A172 (cell line): Measurements from ENCODE around the gene SPINK9. TPM values are rescaled to one million over a fixed set of nuclear protein-coding genes. Genes with fewer than 3 reads are reported as not detected.

ENCODE experiments used
- DNase-seq: peaks from one replicate; pipeline ENCODE4 v3.0.0-alpha.2; 2015; ENCODE audit warnings: low spot score
- total RNA-seq: library from RNA; depleted of rRNA; stranded (reverse); fragments of >200 nt; shearing (Covaris generic); gene quantifications from 2 replicates; pipeline ENCODE4 v1.2.3, GENCODE V29; 2014; rRNA removed

SPINK9 gene
- total RNA-seq, 1 experiment from 2014 or later, result not detected

DNA sequence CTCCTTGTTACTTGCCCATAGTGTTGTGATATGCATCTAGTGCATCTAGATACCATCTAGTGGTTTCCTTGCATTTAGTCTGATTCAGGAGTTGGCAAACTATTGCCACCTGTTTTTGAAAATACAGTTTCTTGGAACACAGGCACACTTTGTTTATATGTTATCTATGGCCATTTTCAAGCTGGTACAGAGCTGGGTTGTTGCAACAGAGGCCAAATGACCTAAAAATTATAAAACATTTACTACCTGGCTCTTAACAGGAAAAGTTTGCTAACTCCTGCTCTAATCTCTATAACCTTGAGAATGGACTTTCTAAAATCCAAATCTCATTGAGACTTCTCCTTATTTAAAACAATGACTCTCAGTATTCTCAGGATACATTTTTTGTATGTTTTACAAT is 29.0 kb downstream of the SPINK9 start:
- DNase-seq, result no peak

DNA sequence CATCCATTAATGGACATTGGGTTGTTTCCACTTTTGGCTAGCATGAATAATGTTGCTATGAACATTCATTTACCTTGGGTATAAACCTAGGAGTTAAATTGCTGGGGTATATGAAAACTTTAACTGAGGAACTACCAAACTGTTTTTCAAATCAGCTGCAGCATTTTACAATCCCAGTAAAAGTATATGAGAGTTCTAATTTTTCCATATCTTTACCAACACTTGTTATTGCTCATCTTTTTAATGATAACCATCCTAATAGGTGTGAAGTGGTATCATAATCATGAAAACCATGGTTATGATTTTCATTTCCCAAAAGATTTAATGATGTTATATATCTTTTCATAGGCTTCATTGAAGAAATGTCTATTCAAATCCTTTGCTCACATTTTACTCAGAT is 32.9 kb downstream of the SPINK9 start:
- no peak for DNase-seq

DNA sequence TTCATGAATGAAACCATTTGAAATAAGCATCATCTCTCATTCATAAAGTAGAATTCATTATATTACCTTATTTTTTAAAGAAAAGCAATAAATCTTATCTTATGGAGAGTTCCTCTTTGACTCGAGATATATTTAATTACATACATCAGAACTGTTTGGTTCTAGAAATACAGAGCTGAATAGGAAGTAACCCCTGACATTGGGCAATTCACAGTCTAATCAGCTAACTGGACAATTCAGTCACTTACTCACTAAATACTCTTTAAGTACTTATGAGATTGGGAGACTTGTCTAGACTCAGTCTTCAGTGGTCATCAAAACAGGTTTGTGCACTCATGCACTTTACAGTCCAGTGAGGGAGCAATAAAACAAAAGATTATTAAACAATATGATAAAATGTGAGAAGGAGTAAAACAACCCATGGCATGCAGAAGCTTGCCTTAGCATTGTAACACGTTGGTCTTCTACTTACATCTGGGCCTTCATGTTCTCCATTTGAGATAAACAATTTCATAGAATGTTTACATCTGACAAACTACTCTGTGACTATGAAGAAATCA is 36.9 kb downstream of the SPINK9 start:
- DNase-seq, result no peak

DNA sequence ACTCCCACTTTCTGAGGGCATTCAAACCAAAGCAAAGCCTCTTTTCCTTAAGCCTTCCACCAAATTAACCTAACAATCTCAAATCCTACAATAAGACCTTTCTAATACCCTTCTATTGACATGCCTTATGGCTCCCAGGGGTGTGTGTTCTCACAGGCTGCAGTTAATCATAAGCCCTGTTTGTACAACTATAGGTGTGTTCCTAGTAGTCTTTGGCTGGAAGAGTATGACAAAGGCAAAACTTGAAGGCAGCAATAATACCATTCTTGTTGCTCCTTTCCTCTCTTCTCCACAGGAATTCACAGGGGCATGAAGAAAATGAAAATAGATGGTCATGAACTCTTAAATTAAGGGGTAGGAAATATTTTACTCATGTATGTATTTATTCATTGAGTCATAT is 37.5 kb downstream of the SPINK9 start:
- DNase-seq, result no peak

GRCh38 chr5:148374690-148375360 is 39.5 kb downstream of the SPINK9 start:
- DNase-seq, result peak; percentile 69

DNA sequence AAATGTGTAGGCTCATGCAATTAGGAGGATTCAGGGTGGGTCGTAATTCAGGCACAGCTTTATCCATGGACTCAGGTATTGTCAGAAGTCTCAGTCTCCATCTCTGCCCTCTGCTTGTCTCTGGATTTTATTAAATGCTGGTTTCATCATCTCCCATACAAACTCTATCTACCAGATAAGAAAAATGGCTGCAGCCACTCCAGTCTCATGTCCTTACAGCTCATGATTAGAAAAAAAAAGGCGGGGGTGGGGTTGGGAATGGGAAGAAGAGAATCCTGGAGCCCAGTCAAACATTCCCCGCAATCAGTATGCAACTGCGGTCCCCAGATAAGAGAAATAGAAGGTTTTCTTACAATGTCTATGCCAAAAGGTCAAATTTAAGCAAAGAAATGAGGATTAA is 40.8 kb downstream of the SPINK9 start:
- no peak for DNase-seq

- no peak for DNase-seq
Observed at GRCh38 chr5:148378670-148379069, 43.3 kb downstream of the SPINK9 start.

DNA sequence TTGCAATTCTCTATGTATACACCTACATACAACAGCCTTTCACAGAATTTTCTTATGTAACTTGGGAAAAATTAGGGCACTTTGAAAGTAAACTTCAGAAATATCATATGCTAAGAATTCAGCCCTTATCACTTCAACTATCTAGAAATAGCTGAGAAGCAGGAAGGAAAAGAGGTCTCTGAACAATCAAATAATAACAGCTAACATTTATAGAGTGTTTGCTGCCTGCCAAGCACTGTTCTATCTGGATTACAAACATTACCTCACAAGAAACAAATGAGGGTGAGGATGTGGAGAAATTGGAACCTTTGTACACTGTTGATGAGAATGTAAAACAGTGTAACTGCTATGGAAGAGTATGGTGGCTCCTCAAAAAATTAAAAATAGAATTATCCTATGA is 44.0 kb downstream of the SPINK9 start:
- DNase-seq, result no peak

DNA sequence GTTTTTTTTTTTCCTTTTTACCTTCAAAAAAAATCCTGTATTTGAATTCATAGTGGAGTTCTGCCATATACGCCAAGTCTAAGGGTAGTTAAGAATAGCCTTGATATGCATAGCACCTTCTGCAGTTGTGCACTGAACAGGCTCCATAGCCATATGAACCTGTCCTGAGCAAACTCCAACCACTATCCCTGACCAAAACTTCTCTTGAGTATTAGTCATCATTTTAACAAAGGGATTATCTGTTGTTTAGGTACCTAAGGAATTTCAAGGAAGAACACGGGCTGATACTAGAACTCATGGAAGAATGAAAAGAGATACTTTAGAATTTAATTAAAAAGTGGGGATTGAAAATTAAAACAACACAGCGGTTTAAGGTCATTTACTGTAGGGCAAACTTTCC is 46.5 kb downstream of the SPINK9 start:
- DNase-seq, result no peak

- DNase-seq, result no peak
Observed at GRCh38 chr5:148382961-148383360, 47.6 kb downstream of the SPINK9 start.

GRCh38 chr5:148383564-148384379 is 48.4 kb downstream of the SPINK9 start, which contains the start of gene FBXO38:
Gene FBXO38, plus strand, starts transcription at chr5:148383958. Its CDS starts 10,819 bp downstream, at chr5:148394777.
- peak; percentile 98 for DNase-seq

GRCh38 chr5:148384380-148384737 is 49.0 kb downstream of the SPINK9 start:
- peak; percentile 40 for DNase-seq

DNA sequence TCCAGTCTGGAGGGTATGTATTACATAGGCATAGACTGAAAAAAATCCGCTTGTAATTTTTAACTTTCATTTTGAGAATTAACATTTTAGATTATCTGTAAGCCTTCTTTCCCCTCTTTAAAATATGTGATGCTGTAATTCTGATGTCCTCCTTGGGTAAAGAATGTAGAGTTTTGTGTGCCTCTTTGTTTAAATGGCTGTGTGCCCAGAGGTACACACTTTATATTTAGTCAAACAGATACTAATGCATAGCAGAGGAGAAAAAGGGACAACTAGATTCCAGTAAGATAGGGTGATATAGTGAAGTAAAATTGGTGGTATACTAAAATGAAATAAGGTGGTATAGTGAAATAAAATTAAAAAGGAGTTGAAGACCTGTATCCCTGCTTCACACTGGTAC is 49.7 kb downstream of the SPINK9 start:
- no peak for DNase-seq

DNA sequence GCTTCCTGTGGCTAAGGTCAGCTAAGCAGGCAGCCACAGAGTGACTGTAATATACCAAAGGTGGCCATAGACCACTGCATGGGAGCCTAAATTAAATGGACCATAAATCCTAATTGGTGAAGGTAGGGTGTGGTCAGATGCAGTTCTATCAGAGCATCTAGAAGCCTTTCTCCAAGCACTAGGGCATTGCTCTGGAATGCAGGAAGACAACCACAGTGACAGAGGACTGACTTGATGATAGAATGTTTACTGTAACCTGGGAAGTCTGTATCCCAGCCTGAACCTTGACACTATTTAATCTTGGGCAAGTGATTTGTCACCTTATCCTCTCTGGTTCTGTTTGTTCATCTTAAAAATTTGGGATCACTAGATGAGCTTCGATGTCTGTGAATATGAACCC is 50.7 kb downstream of the SPINK9 start:
- DNase-seq, result no peak

- no peak for DNase-seq
Observed at GRCh38 chr5:148387325-148387724, 52.0 kb downstream of the SPINK9 start.

GRCh38 chr5:148388696-148389095 is 53.3 kb downstream of the SPINK9 start:
- no peak for DNase-seq

Other genes with a start within 250 kb of the SPINK9 start
- not detected in 2 replicates for gene SPINK14, start 167.0 kb upstream of the SPINK9 start, total RNA-seq
- gene SPINK6, start 132.5 kb upstream of the SPINK9 start, total RNA-seq, result 0.89 and 2.4 TPM in 2 replicates
- not detected in 2 replicates for gene MARCOL, start 97.0 kb upstream of the SPINK9 start, total RNA-seq
- not detected in 2 replicates for gene SPINK13, start 66.8 kb upstream of the SPINK9 start, total RNA-seq
- not detected in 2 replicates for gene SPINK7, start 23.1 kb upstream of the SPINK9 start, total RNA-seq
- gene FBXO38, start 48.4 kb downstream of the SPINK9 start, total RNA-seq, result 40.9 and 48.6 TPM in 2 replicates